Immature natural killer cell (primary cell): ENCODE data around the gene TECPR2. TPM values are rescaled to one million over a fixed set of nuclear protein-coding genes. Genes with fewer than 3 reads are reported as not detected.

Experiments
- DNase-seq, 3 donors: peaks; one replicate each; pipeline ENCODE4 v3.0.0; 2022; ENCODE audit warnings: mixed read lengths in 1 of 3
- H3K27ac Mint-ChIP-seq, 6 donors: one replicate each; pipeline ENCODE4 v1.8.0; 2020; ENCODE audit warnings: mixed read lengths in 6 of 6, mild to moderate bottlenecking in 5 of 6, inconsistent platforms in 4 of 6, moderate library complexity in 3 of 6
- H3K27me3 Mint-ChIP-seq, 3 donors: one replicate each; pipeline ENCODE4 v1.8.0; 2020 to 2021; ENCODE audit warnings: low read depth in 3 of 3, mild to moderate bottlenecking in 3 of 3, mixed read lengths in 3 of 3, moderate library complexity in 3 of 3, inconsistent platforms in 1 of 3
- H3K36me3 Mint-ChIP-seq, 3 donors: one replicate each; pipeline ENCODE4 v1.8.0; 2020; ENCODE audit warnings: mixed read lengths in 3 of 3, inconsistent platforms in 2 of 3, mild to moderate bottlenecking in 2 of 3
- H3K4me1 Mint-ChIP-seq, 2 donors: one replicate each; pipeline ENCODE4 v1.8.0; 2020; ENCODE audit warnings: inconsistent platforms in 2 of 2, mild to moderate bottlenecking in 2 of 2, mixed read lengths in 2 of 2, moderate library complexity in 1 of 2
- H3K4me3 Mint-ChIP-seq, 5 donors: one replicate each; pipeline ENCODE4 v1.8.0; 2020; ENCODE audit warnings: mild to moderate bottlenecking in 5 of 5, mixed read lengths in 5 of 5, inconsistent platforms in 3 of 5, moderate library complexity in 3 of 5
- H3K9me3 Mint-ChIP-seq, 6 donors: one replicate each; pipeline ENCODE4 v1.8.0; 2020; ENCODE audit warnings: mild to moderate bottlenecking in 6 of 6, mixed read lengths in 6 of 6, inconsistent platforms in 4 of 6, moderate library complexity in 3 of 6
- polyA plus RNA-seq, 3 donors: library from polyadenylated mRNA; unstranded; fragments of 300-500 nt; fragmentation: Illumina TruSeq; gene quantifications; one replicate each; pipeline ENCODE4 v1.2.3, GENCODE V29; 2021

The TECPR2 gene
- polyA plus RNA-seq, 3 donors from 2014 or later: 2.2 to 5.5 TPM; not detected in 1

DNA sequence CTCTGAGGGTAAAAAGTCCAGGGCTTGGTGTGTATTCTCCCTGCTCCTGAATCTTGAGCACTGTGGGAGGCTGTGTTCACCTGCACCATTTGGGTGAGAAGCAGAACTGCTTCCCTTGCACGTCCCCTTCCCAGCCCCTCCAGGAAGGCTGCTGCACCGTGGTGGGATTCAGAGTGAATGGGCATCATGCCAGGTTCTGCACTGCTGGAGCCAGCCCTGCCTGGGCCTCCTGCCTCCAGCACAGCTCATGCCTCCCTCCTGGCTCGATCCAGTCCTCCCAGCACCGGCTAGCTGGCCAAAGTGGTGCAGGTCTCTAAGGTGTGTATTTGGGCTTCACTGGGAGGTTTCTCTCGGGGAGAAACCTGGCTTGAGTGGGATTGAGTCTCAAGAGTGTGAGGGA, 92.0 kb downstream of the TECPR2 start:
- H3K36me3 Mint-ChIP-seq: peaks cover 1 to 26% (median 13%) of the 10 kb centered on the region in 3 donors
- no peaks in the 10 kb centered on the region for H3K27me3 Mint-ChIP-seq
- no peaks in the 10 kb centered on the region for H3K9me3 Mint-ChIP-seq
- H3K4me1 Mint-ChIP-seq: no peaks in the 10 kb centered on the region
- DNase-seq: no peak
- no peak overlapping the region for H3K4me3 Mint-ChIP-seq
- no peak overlapping the region for H3K27ac Mint-ChIP-seq

DNA sequence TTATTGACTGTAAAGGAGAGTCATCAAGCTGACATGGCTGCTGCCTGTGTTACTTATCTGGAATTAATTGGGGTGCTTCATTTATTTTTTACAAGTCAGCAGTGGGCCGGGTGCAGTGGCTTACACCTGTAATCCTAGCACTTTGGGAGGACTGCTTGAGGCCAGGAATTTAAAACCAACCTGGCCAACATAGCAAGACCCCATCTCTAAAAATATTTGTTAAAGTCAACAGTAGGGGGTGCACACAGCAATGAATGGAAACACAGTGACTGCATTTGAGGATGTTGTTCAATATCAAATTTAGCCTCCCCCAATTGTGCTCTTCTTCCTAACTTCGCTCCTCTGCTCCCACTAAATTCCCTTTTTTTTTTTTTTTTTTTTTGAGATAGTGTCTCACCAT, 94.8 kb downstream of the TECPR2 start:
- DNase-seq: no peak
- peaks cover 6 to 19% (median 11%) of the 10 kb centered on the region in 3 donors for H3K36me3 Mint-ChIP-seq
- no peak overlapping the region for H3K4me3 Mint-ChIP-seq
- H3K4me1 Mint-ChIP-seq: peaks cover 2 to 7% of the 10 kb centered on the region in 2 donors
- no peaks in the 10 kb centered on the region for H3K27me3 Mint-ChIP-seq
- H3K9me3 Mint-ChIP-seq: no peaks in the 10 kb centered on the region
- no peak overlapping the region for H3K27ac Mint-ChIP-seq

DNA sequence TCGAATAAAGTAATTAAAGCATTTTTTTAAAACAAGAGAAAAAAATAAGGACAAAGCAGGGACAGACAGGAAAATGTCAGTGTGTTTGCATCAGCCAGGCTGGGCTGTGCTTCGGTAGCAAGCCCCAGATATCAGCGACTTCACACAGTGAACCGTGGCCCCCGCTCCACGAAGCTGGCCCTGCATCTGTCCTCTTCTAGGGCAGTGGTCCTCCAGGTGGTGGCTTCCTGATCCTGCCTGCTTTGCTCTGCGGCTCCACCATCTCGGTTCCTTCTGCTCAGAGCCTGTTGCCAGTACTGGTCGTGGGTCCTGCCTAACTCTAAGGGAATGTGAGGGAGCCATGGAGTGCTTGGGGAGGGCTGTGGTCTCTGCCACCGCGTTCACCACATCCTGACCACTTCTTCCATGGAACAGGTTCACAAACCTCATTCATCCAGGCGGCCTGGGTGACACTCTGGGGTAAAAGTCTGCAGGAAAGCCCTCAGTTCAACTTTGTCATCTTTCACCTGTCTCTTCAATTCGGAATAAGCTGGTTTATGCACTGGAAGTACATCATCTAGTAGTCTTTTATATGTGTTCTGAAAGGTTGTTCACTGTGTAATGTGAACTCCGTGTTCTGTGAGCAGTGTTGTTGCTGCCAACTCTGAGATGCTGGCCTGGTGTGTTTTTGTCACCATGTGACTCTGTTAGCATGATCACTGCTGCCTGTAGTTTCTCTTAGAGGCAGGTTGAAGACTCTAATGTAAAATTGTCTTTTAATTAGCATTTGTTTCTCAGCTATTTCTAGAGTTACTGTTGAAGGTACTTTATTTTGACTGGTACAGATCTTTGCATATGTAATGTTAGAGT, 99.0 kb downstream of the TECPR2 start:
- H3K9me3 Mint-ChIP-seq: no peaks in the 10 kb centered on the region
- H3K27ac Mint-ChIP-seq: peak overlapping the region in 1 of 6 donors; percentile 15
- no peaks in the 10 kb centered on the region for H3K27me3 Mint-ChIP-seq
- DNase-seq: no peak
- peaks cover 19 to 32% (median 20%) of the 10 kb centered on the region in 3 donors for H3K36me3 Mint-ChIP-seq
- H3K4me3 Mint-ChIP-seq: no peak overlapping the region
- H3K4me1 Mint-ChIP-seq: peaks cover 2 to 7% of the 10 kb centered on the region in 2 donors

DNA sequence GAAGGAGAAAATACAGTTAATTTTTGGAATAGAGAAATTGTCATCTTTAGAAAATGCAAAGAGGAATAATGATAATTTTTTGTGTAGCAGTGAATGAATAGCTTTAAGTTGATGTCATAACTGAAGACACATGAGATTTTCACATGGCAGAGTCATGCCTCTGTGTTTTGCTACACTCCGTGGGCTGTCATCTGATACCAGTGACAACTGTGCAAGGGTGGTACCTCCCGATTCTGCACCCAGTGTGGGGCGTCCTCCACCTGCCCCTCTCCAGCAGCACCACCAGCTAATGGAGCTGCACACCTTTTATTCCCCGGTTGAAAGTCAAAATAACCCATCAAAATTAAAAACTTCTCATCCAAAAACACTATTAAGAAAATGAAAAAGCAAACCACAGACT, 99.7 kb downstream of the TECPR2 start:
- Mint-ChIP-seq H3K4me1 (peaks cover 2 to 7% of the 10 kb centered on the region in 2 donors), H3K9me3 (no peaks in the 10 kb centered on the region), H3K4me3 (no peak overlapping the region), H3K27me3 (no peaks in the 10 kb centered on the region), H3K36me3 (peaks cover 22 to 35% (median 23%) of the 10 kb centered on the region in 3 donors), H3K27ac (peak overlapping the region in 1 of 6 donors; percentile 36)
- no peak for DNase-seq

DNA sequence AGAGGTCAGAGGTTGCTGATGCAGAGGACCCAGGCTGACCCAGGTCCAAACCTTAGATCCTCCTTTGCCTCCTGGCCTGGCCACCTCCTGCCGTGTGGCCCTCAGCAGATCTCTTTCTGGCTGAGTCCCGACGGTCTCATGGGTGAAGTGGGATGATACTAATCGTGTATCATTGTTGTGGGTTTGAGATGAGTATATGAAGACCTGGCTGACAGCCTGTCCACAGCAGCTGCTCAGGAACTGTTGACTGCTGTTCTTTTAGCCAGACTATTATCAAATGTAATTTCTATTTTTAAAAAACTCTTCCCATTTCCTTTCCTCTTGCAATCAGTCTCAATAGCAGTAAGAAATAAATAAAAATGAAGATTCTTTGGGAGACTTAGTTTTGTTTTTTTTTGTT, 101.3 kb downstream of the TECPR2 start:
- Mint-ChIP-seq H3K36me3 (peaks cover 22 to 30% (median 29%) of the 10 kb centered on the region in 3 donors), H3K27me3 (no peaks in the 10 kb centered on the region), H3K4me1 (peaks cover 2 to 7% of the 10 kb centered on the region in 2 donors), H3K4me3 (no peak overlapping the region), H3K9me3 (no peaks in the 10 kb centered on the region), H3K27ac (peak overlapping the region in 1 of 6 donors; percentile 40)
- no peak for DNase-seq

DNA sequence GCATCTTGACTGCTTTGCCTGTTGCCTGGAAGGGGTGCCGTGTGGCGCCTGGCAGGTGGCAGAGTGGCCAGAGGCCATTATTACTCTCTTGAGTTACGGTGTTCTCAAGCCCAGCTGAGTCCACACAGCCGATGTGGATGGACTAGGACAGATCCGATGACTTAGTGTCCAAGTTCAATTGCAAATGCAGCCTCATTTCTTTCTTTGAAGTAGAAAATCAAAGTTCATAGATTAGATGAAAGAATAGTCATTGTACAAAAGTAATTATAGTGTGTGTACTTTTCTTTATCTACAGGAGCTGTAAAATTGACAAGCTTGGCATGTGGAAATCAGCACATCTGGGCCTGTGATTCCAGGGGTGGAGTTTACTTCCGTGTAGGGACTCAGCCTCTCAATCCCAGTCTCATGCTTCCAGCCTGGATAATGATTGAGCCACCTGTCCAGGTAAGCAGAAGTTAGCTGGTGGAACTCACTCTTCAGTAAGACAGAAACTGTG, 102.2 kb downstream of the TECPR2 start:
- no peak overlapping the region for H3K4me3 Mint-ChIP-seq
- peaks cover 22 to 36% (median 31%) of the 10 kb centered on the region in 3 donors for H3K36me3 Mint-ChIP-seq
- H3K27me3 Mint-ChIP-seq: peaks cover 0 to under 1% (median 0%) of the 10 kb centered on the region in 3 donors
- peaks cover 2 to 7% of the 10 kb centered on the region in 2 donors for H3K4me1 Mint-ChIP-seq
- no peaks in the 10 kb centered on the region for H3K9me3 Mint-ChIP-seq
- no peak overlapping the region for H3K27ac Mint-ChIP-seq
- DNase-seq: no peak

DNA sequence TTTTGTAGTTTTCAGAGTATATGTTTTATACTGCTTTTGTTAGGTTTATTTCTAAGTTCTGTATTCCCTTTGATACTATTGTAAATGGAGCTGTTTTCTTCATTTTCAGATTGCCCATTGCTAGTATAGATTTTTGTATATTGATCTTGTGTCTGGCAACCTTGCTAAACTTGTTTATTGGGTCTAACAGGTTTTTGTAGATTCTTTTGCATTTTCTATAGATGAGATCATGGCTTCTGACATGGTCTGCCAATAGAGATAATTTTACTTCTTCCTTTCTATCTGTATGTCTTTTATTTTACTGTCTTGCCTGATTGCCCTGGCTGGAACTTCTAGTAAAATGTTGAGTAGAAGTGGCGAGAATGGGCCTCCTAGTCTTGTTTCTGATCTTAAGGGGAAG, 106.5 kb downstream of the TECPR2 start:
- Mint-ChIP-seq H3K36me3 (peaks cover 15 to 35% (median 25%) of the 10 kb centered on the region in 3 donors), H3K4me3 (no peak overlapping the region), H3K27ac (no peak overlapping the region), H3K4me1 (no peaks in the 10 kb centered on the region), H3K9me3 (no peaks in the 10 kb centered on the region), H3K27me3 (peaks cover 0 to 1% (median 0%) of the 10 kb centered on the region in 3 donors)
- DNase-seq: no peak

DNA sequence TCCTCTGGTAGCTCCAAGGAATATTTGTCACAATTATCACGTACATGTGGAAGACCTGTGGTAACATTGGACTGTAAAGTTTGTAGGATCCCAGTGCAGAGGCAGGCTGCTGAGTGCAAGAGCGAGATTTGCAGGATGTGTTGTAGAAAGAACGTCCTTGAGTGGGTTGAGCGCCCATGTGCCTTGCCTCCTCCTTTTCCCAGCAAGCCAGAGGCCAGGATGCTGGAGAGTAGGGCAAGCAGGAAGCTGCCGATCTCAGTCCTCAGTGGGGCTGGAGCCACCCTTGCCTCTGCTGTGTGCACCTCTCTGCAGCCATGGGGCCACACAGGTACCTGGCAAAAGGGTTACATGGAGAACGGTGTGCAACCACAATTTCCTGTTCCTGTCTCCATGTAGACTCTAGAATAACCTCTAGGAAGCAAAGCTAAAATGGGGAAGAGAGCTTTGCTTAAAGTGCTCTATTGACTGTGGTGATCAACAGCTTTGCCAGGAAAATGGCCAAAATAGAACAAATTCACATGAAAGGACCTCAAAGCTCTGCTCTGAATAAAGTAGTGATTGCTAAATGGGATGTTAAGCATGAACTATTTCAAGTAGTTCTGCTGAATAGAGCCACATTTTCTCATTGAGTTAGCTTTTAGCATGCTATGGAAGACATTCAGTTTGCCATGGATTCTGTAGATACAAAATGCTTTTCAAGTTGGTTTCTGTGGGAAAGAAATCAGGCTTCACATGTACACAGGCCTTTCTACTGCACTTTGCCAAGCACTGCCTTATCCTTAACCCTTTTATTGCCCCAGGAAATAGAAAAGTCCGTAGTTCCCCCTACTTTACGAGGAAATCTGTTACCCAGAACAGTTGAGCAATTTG, 109.4 kb downstream of the TECPR2 start:
- peaks cover 0 to 1% (median 0%) of the 10 kb centered on the region in 3 donors for H3K27me3 Mint-ChIP-seq
- DNase-seq: no peak
- no peak overlapping the region for H3K4me3 Mint-ChIP-seq
- H3K4me1 Mint-ChIP-seq: no peaks in the 10 kb centered on the region
- no peaks in the 10 kb centered on the region for H3K9me3 Mint-ChIP-seq
- peak overlapping the region in 1 of 6 donors; percentile 25 for H3K27ac Mint-ChIP-seq
- H3K36me3 Mint-ChIP-seq: peaks cover 3 to 22% (median 9%) of the 10 kb centered on the region in 3 donors

DNA sequence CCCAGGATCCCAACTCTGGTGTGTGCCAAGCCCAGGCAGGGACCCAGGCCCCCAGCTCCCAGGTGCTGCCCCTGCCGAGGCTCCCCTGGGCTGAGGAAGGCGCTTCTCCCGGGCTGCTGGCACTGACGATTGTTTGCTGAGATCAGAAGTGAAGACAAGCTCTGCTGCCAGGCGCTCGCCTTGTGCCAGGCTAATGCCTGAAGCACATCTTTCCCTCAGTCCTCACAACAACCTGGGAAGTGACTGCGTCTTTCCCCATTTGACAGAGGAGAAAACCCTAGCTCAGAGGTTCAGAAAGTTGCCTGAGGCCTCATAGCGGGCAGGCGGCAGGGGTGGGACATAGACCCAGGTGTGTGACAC, 110.0 kb downstream of the TECPR2 start:
- DNase-seq: no peak
- no peak overlapping the region for H3K27ac Mint-ChIP-seq
- H3K36me3 Mint-ChIP-seq: peaks cover 3 to 19% (median 9%) of the 10 kb centered on the region in 3 donors
- H3K4me1 Mint-ChIP-seq: no peaks in the 10 kb centered on the region
- no peak overlapping the region for H3K4me3 Mint-ChIP-seq
- peaks cover 0 to 1% (median 0%) of the 10 kb centered on the region in 3 donors for H3K27me3 Mint-ChIP-seq
- no peaks in the 10 kb centered on the region for H3K9me3 Mint-ChIP-seq

DNA sequence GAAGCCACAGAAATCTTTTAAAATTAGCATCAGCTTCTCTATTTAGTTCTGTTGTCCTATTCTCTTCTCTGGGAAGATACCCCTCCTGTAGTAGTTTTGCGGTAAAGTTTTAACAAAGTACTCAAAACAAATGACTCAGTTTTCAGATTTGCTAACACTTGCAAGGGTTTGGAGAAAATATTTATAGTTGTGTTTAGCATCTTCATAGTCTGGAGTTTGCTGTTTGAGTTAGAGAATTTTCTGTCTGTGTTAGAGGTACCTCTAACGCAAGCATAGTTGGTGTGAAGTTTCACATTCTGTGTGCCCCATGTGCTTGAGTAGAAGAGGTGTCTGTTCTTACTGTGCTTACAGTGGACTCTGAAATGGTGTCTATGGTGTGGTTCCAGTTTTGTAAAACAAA, 110.8 kb downstream of the TECPR2 start:
- Mint-ChIP-seq H3K27ac (no peak overlapping the region), H3K36me3 (peaks cover 3 to 17% (median 9%) of the 10 kb centered on the region in 3 donors), H3K9me3 (no peaks in the 10 kb centered on the region), H3K27me3 (peaks cover 0 to 1% (median 0%) of the 10 kb centered on the region in 3 donors), H3K4me1 (no peaks in the 10 kb centered on the region), H3K4me3 (no peak overlapping the region)
- no peak for DNase-seq

DNA sequence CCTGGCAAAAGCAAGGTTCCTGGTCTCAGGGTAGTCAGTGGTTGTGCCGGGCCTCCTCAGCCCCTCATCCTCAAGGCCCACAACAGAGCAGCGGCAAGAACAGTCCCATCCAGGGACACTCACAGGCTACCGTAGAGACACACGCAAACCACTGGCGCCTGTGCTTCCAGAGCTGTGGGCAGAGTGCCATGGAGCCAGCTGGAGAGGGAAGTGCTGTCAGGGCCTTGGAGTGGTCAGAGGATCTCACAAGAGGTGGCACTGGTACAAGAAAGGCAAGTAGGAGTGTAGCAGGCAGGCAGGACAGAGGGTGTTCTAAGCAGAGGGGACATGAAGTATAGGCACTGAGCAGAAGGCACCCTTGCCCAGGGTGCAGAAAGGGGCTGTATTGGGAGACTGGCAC, 112.2 kb downstream of the TECPR2 start:
- no peak for DNase-seq
- H3K4me1 Mint-ChIP-seq: peaks cover 4 to 5% of the 10 kb centered on the region in 2 donors
- H3K27ac Mint-ChIP-seq: no peak overlapping the region
- H3K36me3 Mint-ChIP-seq: peaks cover 1 to 13% (median 3%) of the 10 kb centered on the region in 3 donors
- H3K27me3 Mint-ChIP-seq: peaks cover 0 to 2% (median 0%) of the 10 kb centered on the region in 3 donors
- H3K4me3 Mint-ChIP-seq: no peak overlapping the region
- H3K9me3 Mint-ChIP-seq: peaks cover 0 to 1% (median 0%) of the 10 kb centered on the region in 6 donors

DNA sequence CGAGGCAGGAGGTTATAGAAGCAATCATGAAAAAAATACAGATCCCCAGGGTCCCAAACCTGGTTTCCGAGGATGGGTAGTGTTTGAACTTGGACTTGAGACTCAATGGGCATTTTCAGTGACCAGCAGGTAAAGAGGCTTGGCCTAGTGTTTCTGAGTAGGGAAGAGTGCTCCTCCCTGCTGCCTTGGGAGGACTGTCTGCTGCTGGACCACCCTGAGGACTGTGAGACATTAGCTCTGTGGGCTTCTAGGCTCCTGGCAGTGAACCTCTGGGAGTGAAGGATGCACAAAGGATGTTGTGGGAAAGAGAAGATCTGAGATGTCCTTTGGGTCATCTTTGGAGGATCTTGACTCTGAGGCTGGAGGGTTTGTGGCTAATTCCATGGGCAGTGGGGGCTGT, 116.4 kb downstream of the TECPR2 start:
- Mint-ChIP-seq H3K36me3 (peaks cover 0 to 17% (median 4%) of the 10 kb centered on the region in 3 donors), H3K4me3 (no peak overlapping the region), H3K27me3 (peaks cover 0 to 4% (median 2%) of the 10 kb centered on the region in 3 donors), H3K27ac (peak overlapping the region in 2 of 6 donors; percentile 24 to 53), H3K4me1 (peaks cover 4 to 5% of the 10 kb centered on the region in 2 donors), H3K9me3 (peaks cover 0 to 3% (median 0%) of the 10 kb centered on the region in 6 donors)
- no peak for DNase-seq

DNA sequence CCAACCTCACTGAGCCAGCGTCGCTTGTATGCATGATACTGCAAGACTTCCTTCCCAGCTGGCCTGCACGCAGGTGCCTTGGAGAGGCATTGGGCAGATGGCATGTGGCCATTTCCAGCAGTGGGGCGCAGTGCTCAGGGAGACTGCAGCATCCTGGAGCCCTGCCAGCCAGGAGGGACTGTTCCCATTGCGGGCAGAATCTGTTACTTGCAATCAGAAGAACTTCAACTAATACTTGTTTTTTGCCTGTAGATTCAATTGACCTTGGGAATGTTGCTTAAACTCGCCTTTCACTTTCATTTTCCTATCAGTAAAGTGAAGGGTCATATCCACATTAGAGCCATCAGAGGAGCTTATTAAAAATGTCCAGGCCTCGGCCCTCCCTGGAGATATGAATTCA, 117.0 kb downstream of the TECPR2 start:
- Mint-ChIP-seq H3K36me3 (peaks cover 0 to 19% (median 4%) of the 10 kb centered on the region in 3 donors), H3K27me3 (peaks cover 0 to 4% (median 2%) of the 10 kb centered on the region in 3 donors), H3K4me3 (peak overlapping the region in 1 of 5 donors; percentile 30), H3K27ac (peak overlapping the region in 2 of 6 donors; percentile 37 to 72), H3K9me3 (peaks cover 0 to 3% (median 0%) of the 10 kb centered on the region in 6 donors), H3K4me1 (peaks cover 4 to 5% of the 10 kb centered on the region in 2 donors)
- no peak for DNase-seq
